CD4-positive, alpha-beta T cell treated with Interleukin-2 at 100 ng/mL for 4 hours (primary cell): ENCODE measurements around the gene KIAA0586.
"Not testable (repeated sequence)": the region's sequence is repeated elsewhere in the genome, so short reads cannot be mapped to it uniquely, and the experiment has no call there.

Experiments used
- DNase-seq: peaks from one replicate; pipeline ENCODE4 v3.0.0-alpha.2; 2020; ENCODE audit warnings: low spot score

Gene KIAA0586

GRCh38 chr14:58464652-58465051, 37.1 kb downstream of the KIAA0586 start:
- DNase-seq, result no peak

GRCh38 chr14:58465421-58465820, 37.9 kb downstream of the KIAA0586 start:
- DNase-seq, result no peak

- DNase-seq, result no peak
Measured at GRCh38 chr14:58466459-58466858, 38.9 kb downstream of the KIAA0586 start.

- no peak for DNase-seq
Measured at GRCh38 chr14:58467575-58467974, 40.1 kb downstream of the KIAA0586 start.

- no peak for DNase-seq
Measured at GRCh38 chr14:58469309-58469708, 41.8 kb downstream of the KIAA0586 start.

GRCh38 chr14:58476320-58476719, 48.8 kb downstream of the KIAA0586 start:
- DNase-seq, result no peak

GRCh38 chr14:58477653-58478052, 50.1 kb downstream of the KIAA0586 start:
- DNase-seq, result no peak

GRCh38 chr14:58478329-58478728, 50.8 kb downstream of the KIAA0586 start:
- DNase-seq, result not testable (repeated sequence)

- DNase-seq, result no peak
Measured at GRCh38 chr14:58479975-58480374, 52.5 kb downstream of the KIAA0586 start.

- no peak for DNase-seq
Measured at GRCh38 chr14:58484176-58484575, 56.7 kb downstream of the KIAA0586 start.

GRCh38 chr14:58488550-58488949, 61.0 kb downstream of the KIAA0586 start:
- DNase-seq, result no peak

- DNase-seq, result no peak
Measured at GRCh38 chr14:58491593-58491992, 64.1 kb downstream of the KIAA0586 start.

- no peak for DNase-seq
Measured at GRCh38 chr14:58492044-58492443, 64.5 kb downstream of the KIAA0586 start.

GRCh38 chr14:58501214-58501816, 73.8 kb downstream of the KIAA0586 start:
- DNase-seq, result peak; percentile 51

GRCh38 chr14:58513272-58513671, 85.8 kb downstream of the KIAA0586 start:
- DNase-seq, result no peak

GRCh38 chr14:58517592-58517991, 90.1 kb downstream of the KIAA0586 start:
- DNase-seq, result no peak

- DNase-seq, result not testable (repeated sequence)
Measured at GRCh38 chr14:58525691-58526090, 98.2 kb downstream of the KIAA0586 start.

- no peak for DNase-seq
Measured at GRCh38 chr14:58533446-58533845, 105.9 kb downstream of the KIAA0586 start.

GRCh38 chr14:58535044-58535443, 107.5 kb downstream of the KIAA0586 start:
- no peak for DNase-seq

GRCh38 chr14:58537004-58537403, 109.5 kb downstream of the KIAA0586 start:
- DNase-seq, result no peak

GRCh38 chr14:58540749-58541632, 113.5 kb downstream of the KIAA0586 start:
- DNase-seq, result no peak

GRCh38 chr14:58541633-58542022, 114.1 kb downstream of the KIAA0586 start:
- no peak for DNase-seq

GRCh38 chr14:58543253-58543652, 115.7 kb downstream of the KIAA0586 start:
- no peak for DNase-seq

GRCh38 chr14:58547649-58548048, 120.1 kb downstream of the KIAA0586 start:
- DNase-seq, result no peak
